ENCODE measurements around the gene NUMA1.

Gene NUMA1

GRCh38 chr11:72067676-72068075 lies 12.7 kb downstream of the NUMA1 start:
- no peak overlapping the region for H3K4me3 ChIP-seq
- TF ChIP-seq Cebpa-rat (IDR thresholded peaks at IDR 0.05) = no peak
- peaks cover 53% of the 10 kb centered on the region for H3K36me3 ChIP-seq
- peak overlapping the region; percentile 65; the same call in 1 of the 2 replicates for H3K4me2 ChIP-seq
- H4K20me1 ChIP-seq = peaks cover 54% of the 10 kb centered on the region
- H3K4me1 ChIP-seq = peaks cover 60% of the 10 kb centered on the region
- no peaks in the 10 kb centered on the region for H3K27me3 ChIP-seq
- H3K9me3 ChIP-seq = no peaks in the 10 kb centered on the region
- H3K9ac ChIP-seq = no peak overlapping the region
- no peak overlapping the region for H3K27ac ChIP-seq

- no peak overlapping the region for H3K9ac ChIP-seq
Measured at GRCh38 chr11:72067266-72067665, 13.1 kb downstream of the NUMA1 start.

GRCh38 chr11:72066855-72067254 lies 13.5 kb downstream of the NUMA1 start:
- H3K4me2 ChIP-seq = peak overlapping the region; percentile 7; the same call in 1 of the 2 replicates
- peaks cover 58% of the 10 kb centered on the region for H3K4me1 ChIP-seq
- no peak overlapping the region for H3K9ac ChIP-seq

More at GRCh38 chr11:72067266-72067665, 13.1 kb downstream of the NUMA1 start:
- no peak for TF ChIP-seq Cebpa-rat (IDR thresholded peaks at IDR 0.05)
- Histone ChIP-seq H3K4me3 (no peak overlapping the region), H3K4me1 (peaks cover 58% of the 10 kb centered on the region), H3K27me3 (no peaks in the 10 kb centered on the region), H3K4me2 (peak overlapping the region; percentile 7; the same call in 1 of the 2 replicates), H3K27ac (peak overlapping the region; percentile 45), H3K36me3 (peaks cover 57% of the 10 kb centered on the region), H4K20me1 (peaks cover 50% of the 10 kb centered on the region), H3K9me3 (no peaks in the 10 kb centered on the region)

GRCh38 chr11:72061739-72062396 lies 18.5 kb downstream of the NUMA1 start:
- Histone ChIP-seq H4K20me1 (peaks cover 25% of the 10 kb centered on the region; the same call in 1 of the 2 replicates), H3K4me3 (no peak overlapping the region), H3K9ac (peak overlapping the region; percentile 32; the same call in 1 of the 2 replicates), H3K36me3 (peaks cover 73% of the 10 kb centered on the region), H3K27ac (peak overlapping the region; percentile 47), H3K27me3 (no peaks in the 10 kb centered on the region), H3K9me3 (no peaks in the 10 kb centered on the region), H3K4me1 (peaks cover 13% of the 10 kb centered on the region), H3K4me2 (peak overlapping the region; percentile 41; the same call in 1 of the 2 replicates)
- no peak for TF ChIP-seq Cebpa-rat (IDR thresholded peaks at IDR 0.05)

More at GRCh38 chr11:72066855-72067254, 13.5 kb downstream of the NUMA1 start:
- no peak for TF ChIP-seq Cebpa-rat (IDR thresholded peaks at IDR 0.05)
- Histone ChIP-seq H3K27ac (peak overlapping the region; percentile 45), H3K36me3 (peaks cover 59% of the 10 kb centered on the region), H3K9me3 (no peaks in the 10 kb centered on the region), H3K27me3 (no peaks in the 10 kb centered on the region), H4K20me1 (peaks cover 46% of the 10 kb centered on the region), H3K4me3 (no peak overlapping the region)

GRCh38 chr11:72058416-72059034 lies 21.8 kb downstream of the NUMA1 start:
- Histone ChIP-seq H3K9me3 (no peaks in the 10 kb centered on the region), H3K4me1 (peaks cover 11% of the 10 kb centered on the region), H4K20me1 (peaks cover 12% of the 10 kb centered on the region; the same call in 1 of the 2 replicates), H3K27ac (no peak overlapping the region), H3K36me3 (peaks cover 72% of the 10 kb centered on the region), H3K27me3 (no peaks in the 10 kb centered on the region), H3K4me2 (no peak overlapping the region), H3K4me3 (no peak overlapping the region), H3K9ac (no peak overlapping the region)
- TF ChIP-seq Cebpa-rat (IDR thresholded peaks at IDR 0.05) = no peak

GRCh38 chr11:72048766-72049460 lies 31.4 kb downstream of the NUMA1 start:
- no peak for TF ChIP-seq Cebpa-rat (IDR thresholded peaks at IDR 0.05)
- Histone ChIP-seq H3K4me3 (no peak overlapping the region), H3K9me3 (no peaks in the 10 kb centered on the region), H3K27me3 (no peaks in the 10 kb centered on the region), H3K9ac (no peak overlapping the region), H4K20me1 (no peaks in the 10 kb centered on the region), H3K27ac (no peak overlapping the region), H3K36me3 (peaks cover 74% of the 10 kb centered on the region), H3K4me1 (peaks cover 27% of the 10 kb centered on the region), H3K4me2 (no peak overlapping the region)

GRCh38 chr11:72045849-72046248 lies 34.5 kb downstream of the NUMA1 start:
- H3K27me3 ChIP-seq = no peaks in the 10 kb centered on the region
- H3K9me3 ChIP-seq = no peaks in the 10 kb centered on the region
- peak overlapping the region; percentile 56; the same call in 1 of the 2 replicates for H3K27ac ChIP-seq
- no peak for TF ChIP-seq Cebpa-rat (IDR thresholded peaks at IDR 0.05)
- H3K4me2 ChIP-seq = no peak overlapping the region
- H4K20me1 ChIP-seq = no peaks in the 10 kb centered on the region
- no peak overlapping the region for H3K9ac ChIP-seq
- peaks cover 54% of the 10 kb centered on the region for H3K36me3 ChIP-seq
- no peak overlapping the region for H3K4me3 ChIP-seq
- peaks cover 41% of the 10 kb centered on the region for H3K4me1 ChIP-seq

GRCh38 chr11:72042064-72042745 lies 38.1 kb downstream of the NUMA1 start:
- H3K27me3 ChIP-seq = no peaks in the 10 kb centered on the region
- H3K27ac ChIP-seq = peak overlapping the region; percentile 94
- peak overlapping the region; percentile 87 for H3K9ac ChIP-seq
- no peak for TF ChIP-seq Cebpa-rat (IDR thresholded peaks at IDR 0.05)
- H3K4me2 ChIP-seq = peak overlapping the region; percentile 96
- no peaks in the 10 kb centered on the region for H3K9me3 ChIP-seq
- peaks cover 53% of the 10 kb centered on the region for H3K4me1 ChIP-seq
- H4K20me1 ChIP-seq = no peaks in the 10 kb centered on the region
- peaks cover 25% of the 10 kb centered on the region for H3K36me3 ChIP-seq
- peak overlapping the region; percentile 77 for H3K4me3 ChIP-seq

- peak overlapping the region; percentile 96 for H3K4me2 ChIP-seq
- H3K4me3 ChIP-seq = peak overlapping the region; percentile 77
- H3K27me3 ChIP-seq = no peaks in the 10 kb centered on the region
- peaks cover 4% of the 10 kb centered on the region for H4K20me1 ChIP-seq
- peaks cover 22% of the 10 kb centered on the region for H3K36me3 ChIP-seq
- no peak for TF ChIP-seq Cebpa-rat (IDR thresholded peaks at IDR 0.05)
- H3K27ac ChIP-seq = peak overlapping the region; percentile 94
- no peaks in the 10 kb centered on the region for H3K9me3 ChIP-seq
- H3K4me1 ChIP-seq = peaks cover 60% of the 10 kb centered on the region
- H3K9ac ChIP-seq = peak overlapping the region; percentile 87
Measured at GRCh38 chr11:72041364-72042063, 38.8 kb downstream of the NUMA1 start.
